Keratinocyte (primary cell): ENCODE results near the gene CLEC2A. TPM values are rescaled to one million over a fixed set of nuclear protein-coding genes. Genes with fewer than 3 reads are reported as not detected.
A peak's percentile ranks its signal among the peaks of the same experiment; 100 is the strongest.

ENCODE experiments used
- DNase-seq: peaks from one replicate; pipeline ENCODE4 v3.0.0-alpha.2; 2011; ENCODE audit warnings: low read depth, missing footprints, low spot score
- FAIRE-seq: peaks from 2 replicates; lab custom pipeline; 2011; peaks lifted over from hg19 to GRCh38; lab: Jason Lieb, UNC
- H2AFZ ChIP-seq: 2 replicates; pipeline ENCODE4 v1.6.0; 2012; ENCODE audit warnings: low read length, control low read depth, inconsistent platforms; ENCODE audit not compliant: control insufficient read depth
- H3K27ac ChIP-seq: 2 replicates; pipeline ENCODE4 v1.5.1; 2011; ENCODE audit warnings: low read length; ENCODE audit not compliant: control insufficient read depth, insufficient read depth
- H3K27me3 ChIP-seq: 3 replicates; pipeline ENCODE4 v1.6.0; 2011; ENCODE audit warnings: low read length; ENCODE audit not compliant: control insufficient read depth, insufficient read depth; ENCODE audit errors: extremely low read depth
- H3K36me3 ChIP-seq, 2 experiments: 2 replicates in 1 of 2; 3 replicates in 1 of 2; pipeline ENCODE4 v1.5.1; 2011; ENCODE audit warnings: low read length in 2 of 2, mild to moderate bottlenecking in 1 of 2; ENCODE audit not compliant: control insufficient read depth in 2 of 2, insufficient read depth in 2 of 2; ENCODE audit errors: extremely low read depth in 1 of 2
- H3K4me1 ChIP-seq: 3 replicates; pipeline ENCODE4 v1.5.1; 2011; ENCODE audit warnings: low read length; ENCODE audit not compliant: control insufficient read depth, insufficient read depth; ENCODE audit errors: extremely low read depth
- H3K4me2 ChIP-seq: 3 replicates; pipeline ENCODE4 v1.6.0; 2011; ENCODE audit warnings: low read depth, low read length; ENCODE audit not compliant: control insufficient read depth, insufficient read depth; ENCODE audit errors: extremely low read depth
- H3K4me3 ChIP-seq, 3 experiments: fragments of 200-600 bp in 1 of 3; sonication (generic) in 1 of 3; 2 replicates in 2 of 3; 3 replicates in 1 of 3; pipeline ENCODE4 v1.5.1; 2011 to 2016; ENCODE audit warnings: low read length in 3 of 3, mild to moderate bottlenecking in 3 of 3, control low read depth in 2 of 3, inconsistent platforms in 1 of 3, low read depth in 1 of 3, mixed read lengths in 1 of 3, mixed run types in 1 of 3, moderate library complexity in 1 of 3; ENCODE audit not compliant: control insufficient read depth in 2 of 3, insufficient read depth in 2 of 3; ENCODE audit errors: extremely low read depth in 1 of 3
- H3K79me2 ChIP-seq: 2 replicates; pipeline ENCODE4 v1.6.0; 2012; ENCODE audit warnings: low read length; ENCODE audit not compliant: control insufficient read depth, insufficient read depth
- H3K9ac ChIP-seq: 3 replicates; pipeline ENCODE4 v1.6.0; 2011; ENCODE audit warnings: low read length; ENCODE audit not compliant: control insufficient read depth, insufficient read depth; ENCODE audit errors: extremely low read depth
- H3K9me1 ChIP-seq: 3 replicates; pipeline ENCODE4 v1.6.0; 2011; ENCODE audit warnings: low read length; ENCODE audit not compliant: control insufficient read depth, insufficient read depth; ENCODE audit errors: extremely low read depth
- H3K9me3 ChIP-seq: 2 replicates; pipeline ENCODE4 v1.5.1; 2012; ENCODE audit warnings: low read depth, low read length; ENCODE audit not compliant: control insufficient read depth
- H4K20me1 ChIP-seq: 3 replicates; pipeline ENCODE4 v1.6.0; 2011; ENCODE audit warnings: low read length; ENCODE audit not compliant: control insufficient read depth, insufficient read depth; ENCODE audit errors: extremely low read depth
- EZH2 ChIP-seq: IDR thresholded peaks from one replicate; pipeline ENCODE4 v1.6.1; 2012; ENCODE audit warnings: inconsistent platforms, mild to moderate bottlenecking, low read length, moderate library complexity
- dilution Hi-C: fragments of 300-500 bp; cut with MboI; formaldehyde crosslinking; loops from one replicate; pipeline ENCODE4 v1.7.0; 2020; ENCODE audit warnings: low sequenced_read_pairs; ENCODE audit not compliant: extremely low pct_ligation_motif_present
- polyA minus RNA-seq, 3 experiments: library from RNA; depleted of rRNA, polyadenylated mRNA; stranded (reverse); fragments of >200 nt; gene quantifications; 1 replicate in 1 of 3; 2 replicates in 1 of 3; 3 replicates in 1 of 3; pipeline ENCODE4 v1.2.3, GENCODE V29; 2011
- polyA plus RNA-seq, 5 experiments: library from polyadenylated mRNA; depleted of rRNA in 3 of 5; stranded (reverse) in 3 of 5; stranded (forward) in 1 of 5; unstranded in 1 of 5; fragments of >200 nt; gene quantifications; 1 replicate in 1 of 5; 2 replicates in 3 of 5; 3 replicates in 1 of 5; pipeline versions ENCODE4 v1.2.1 to v1.2.3, GENCODE V29; 2011 to 2012; ENCODE audit warnings: missing spikeins in 2 of 5, low read depth in 1 of 5, low replicate concordance in 1 of 5
- TF ChIP-seq, protein P1 (sequence below), 3 experiments: IDR thresholded peaks in 1 of 3; conservative IDR thresholded peaks in 1 of 3; optimal IDR thresholded peaks in 1 of 3; 2 replicates in 2 of 3; 3 replicates in 1 of 3; pipeline versions ENCODE3 to v1.5.1; 2011; ENCODE audit warnings: low read length in 3 of 3, mild to moderate bottlenecking in 3 of 3, moderate library complexity in 2 of 3, control low read depth in 1 of 3, inconsistent platforms in 1 of 3; ENCODE audit not compliant: insufficient read depth in 2 of 3; ENCODE audit errors: extremely low read depth in 1 of 3

The CLEC2A gene, protein sequence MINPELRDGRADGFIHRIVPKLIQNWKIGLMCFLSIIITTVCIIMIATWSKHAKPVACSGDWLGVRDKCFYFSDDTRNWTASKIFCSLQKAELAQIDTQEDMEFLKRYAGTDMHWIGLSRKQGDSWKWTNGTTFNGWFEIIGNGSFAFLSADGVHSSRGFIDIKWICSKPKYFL
- 0.27 to 0.94 TPM (median 0.88 TPM) in 3 replicates for polyA plus RNA-seq
- polyA plus RNA-seq (2011; ENCODE audit: low read depth): 1.6 TPM
- 0.29 and 0.53 TPM in 2 replicates for polyA plus RNA-seq (2011; cell fraction: cytosol; rRNA removed)
- polyA plus RNA-seq (2011; cell fraction: nucleus; rRNA removed): 0.40 and 0.50 TPM in 2 replicates
- polyA plus RNA-seq (2012; ENCODE audit: low replicate concordance): 0.46 and 1.3 TPM in 2 replicates
- 0.22 to 0.26 TPM in 2 of 3 replicates, not detected in the other for polyA minus RNA-seq
- not detected for polyA minus RNA-seq (2011; cell fraction: cytosol; rRNA and poly(A)+ RNA removed)
- 1.4 TPM in 1 of 2 replicates, not detected in the other for polyA minus RNA-seq (2011; cell fraction: nucleus; rRNA and poly(A)+ RNA removed)

DNA sequence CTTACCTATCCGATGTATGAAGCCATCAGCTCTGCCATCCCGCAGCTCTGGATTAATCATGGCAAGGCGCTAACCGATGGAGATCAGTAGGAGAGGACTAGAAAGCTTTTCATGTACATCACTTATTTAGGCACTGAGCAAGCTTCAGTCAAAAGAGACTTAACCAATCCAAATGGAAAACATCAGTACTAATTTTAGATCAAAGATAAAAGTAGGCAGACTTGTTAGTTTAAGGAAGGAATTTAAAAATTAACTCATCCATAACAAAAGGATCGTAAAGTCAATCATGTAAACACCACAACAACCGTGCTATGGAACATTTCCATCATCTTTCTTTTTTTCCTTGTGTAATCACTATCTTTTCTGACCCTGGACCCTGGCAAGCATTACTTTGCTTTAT is at the start of gene CLEC2A:
CLEC2A (minus strand) TSS at position 101 of the 400 bp plus-strand sequence; CDS start at position 60, 41 bp downstream.
- Histone ChIP-seq H3K36me3 (no peaks in the 10 kb centered on the region), H3K27ac (peak within 1 kb of the TSS; percentile 17), H3K9ac (peak within 1 kb of the TSS; percentile 13), H3K79me2 (no peaks in the 10 kb centered on the region), H3K4me3 (peak within 1 kb of the TSS; percentile 1 to 36 (median 11)), H3K4me1 (peaks cover 14% of the 10 kb centered on the region), H3K4me2 (peak within 1 kb of the TSS; percentile 65), H3K9me3 (no peaks in the 10 kb centered on the region), H3K27me3 (no peaks in the 10 kb centered on the region), H2AFZ (peak within 1 kb of the TSS; percentile 56), H4K20me1 (no peaks in the 10 kb centered on the region), H3K9me1 (no peaks in the 10 kb centered on the region)
- FAIRE-seq: peak; percentile 49
- no peak for TF ChIP-seq EZH2
- TF ChIP-seq, protein P1, sequence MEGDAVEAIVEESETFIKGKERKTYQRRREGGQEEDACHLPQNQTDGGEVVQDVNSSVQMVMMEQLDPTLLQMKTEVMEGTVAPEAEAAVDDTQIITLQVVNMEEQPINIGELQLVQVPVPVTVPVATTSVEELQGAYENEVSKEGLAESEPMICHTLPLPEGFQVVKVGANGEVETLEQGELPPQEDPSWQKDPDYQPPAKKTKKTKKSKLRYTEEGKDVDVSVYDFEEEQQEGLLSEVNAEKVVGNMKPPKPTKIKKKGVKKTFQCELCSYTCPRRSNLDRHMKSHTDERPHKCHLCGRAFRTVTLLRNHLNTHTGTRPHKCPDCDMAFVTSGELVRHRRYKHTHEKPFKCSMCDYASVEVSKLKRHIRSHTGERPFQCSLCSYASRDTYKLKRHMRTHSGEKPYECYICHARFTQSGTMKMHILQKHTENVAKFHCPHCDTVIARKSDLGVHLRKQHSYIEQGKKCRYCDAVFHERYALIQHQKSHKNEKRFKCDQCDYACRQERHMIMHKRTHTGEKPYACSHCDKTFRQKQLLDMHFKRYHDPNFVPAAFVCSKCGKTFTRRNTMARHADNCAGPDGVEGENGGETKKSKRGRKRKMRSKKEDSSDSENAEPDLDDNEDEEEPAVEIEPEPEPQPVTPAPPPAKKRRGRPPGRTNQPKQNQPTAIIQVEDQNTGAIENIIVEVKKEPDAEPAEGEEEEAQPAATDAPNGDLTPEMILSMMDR (optimal IDR thresholded peaks at IDR 0.05 in 1 of 3, IDR thresholded peaks at IDR 0.05 in 1 of 3, conservative IDR thresholded peaks at IDR 0.05 in 1 of 3; ENCODE audit: extremely low read depth in 1 of 3, insufficient read depth in 2 of 3, low read length in 3 of 3): no peak
- dilution Hi-C loops: no loop called here
- no peak for DNase-seq

DNA sequence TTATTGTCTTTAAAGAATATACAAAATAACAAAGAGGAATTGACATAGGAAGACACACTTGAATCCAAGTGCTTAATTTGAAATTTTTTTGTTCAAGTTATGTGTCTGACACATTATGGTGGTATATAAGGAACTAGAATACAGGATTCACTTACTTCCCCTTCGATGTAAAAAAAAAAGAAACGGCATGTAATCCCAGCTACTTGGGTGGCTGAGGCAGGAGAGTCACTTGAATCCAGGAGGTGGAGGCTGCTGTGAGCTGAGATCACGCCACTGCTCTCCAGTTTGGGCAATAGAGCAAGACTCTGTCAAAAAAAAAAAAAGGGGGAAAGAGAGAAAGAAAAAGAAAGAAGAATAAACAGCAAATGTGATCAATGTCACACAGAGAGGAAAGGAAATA is 48.0 kb upstream of the CLEC2A start:
- dilution Hi-C loops: no loop called here
- FAIRE-seq (no peak), DNase-seq (no peak)
- H3K27me3 ChIP-seq: no peaks in the 10 kb centered on the region
- no peaks in the 10 kb centered on the region for H3K4me1 ChIP-seq
- no peaks in the 10 kb centered on the region for H3K36me3 ChIP-seq
- no peak overlapping the region for H2AFZ ChIP-seq
- H3K27ac ChIP-seq: no peak overlapping the region
- no peak overlapping the region for H3K9ac ChIP-seq
- TF ChIP-seq, protein P1 (optimal IDR thresholded peaks at IDR 0.05 in 1 of 3, IDR thresholded peaks at IDR 0.05 in 1 of 3, conservative IDR thresholded peaks at IDR 0.05 in 1 of 3; ENCODE audit: extremely low read depth in 1 of 3, insufficient read depth in 2 of 3, low read length in 3 of 3): no peak
- no peak for TF ChIP-seq EZH2
- no peak overlapping the region for H3K4me3 ChIP-seq
- no peak overlapping the region for H3K4me2 ChIP-seq
- H3K79me2 ChIP-seq: no peaks in the 10 kb centered on the region
- H4K20me1 ChIP-seq: no peaks in the 10 kb centered on the region
- H3K9me3 ChIP-seq: no peaks in the 10 kb centered on the region
- no peaks in the 10 kb centered on the region for H3K9me1 ChIP-seq
